ENCODE data around the gene CHST4.

- TF ChIP-seq EZH2 (IDR thresholded peaks at IDR 0.05; ENCODE audit: low read depth): no peak
- TF ChIP-seq, protein P1, sequence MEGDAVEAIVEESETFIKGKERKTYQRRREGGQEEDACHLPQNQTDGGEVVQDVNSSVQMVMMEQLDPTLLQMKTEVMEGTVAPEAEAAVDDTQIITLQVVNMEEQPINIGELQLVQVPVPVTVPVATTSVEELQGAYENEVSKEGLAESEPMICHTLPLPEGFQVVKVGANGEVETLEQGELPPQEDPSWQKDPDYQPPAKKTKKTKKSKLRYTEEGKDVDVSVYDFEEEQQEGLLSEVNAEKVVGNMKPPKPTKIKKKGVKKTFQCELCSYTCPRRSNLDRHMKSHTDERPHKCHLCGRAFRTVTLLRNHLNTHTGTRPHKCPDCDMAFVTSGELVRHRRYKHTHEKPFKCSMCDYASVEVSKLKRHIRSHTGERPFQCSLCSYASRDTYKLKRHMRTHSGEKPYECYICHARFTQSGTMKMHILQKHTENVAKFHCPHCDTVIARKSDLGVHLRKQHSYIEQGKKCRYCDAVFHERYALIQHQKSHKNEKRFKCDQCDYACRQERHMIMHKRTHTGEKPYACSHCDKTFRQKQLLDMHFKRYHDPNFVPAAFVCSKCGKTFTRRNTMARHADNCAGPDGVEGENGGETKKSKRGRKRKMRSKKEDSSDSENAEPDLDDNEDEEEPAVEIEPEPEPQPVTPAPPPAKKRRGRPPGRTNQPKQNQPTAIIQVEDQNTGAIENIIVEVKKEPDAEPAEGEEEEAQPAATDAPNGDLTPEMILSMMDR (conservative IDR thresholded peaks at IDR 0.05): no peak
These were observed 39.8 kb downstream of the CHST4 start for GRCh38 chr16:71565812-71566700.
